Measurements from ENCODE around the gene PLSCR1. TPM values are rescaled to one million over a fixed set of nuclear protein-coding genes. Genes with fewer than 3 reads are reported as not detected.

PLSCR1 gene
- total and polyA plus RNA-seq, 10 donors = 42.4 to 267 (median 179) TPM

- peaks cover 0 to 26% (median 9%) of the 10 kb centered on the region in 6 donors for H3K4me1 ChIP-seq
- H3K9me3 ChIP-seq = no peaks in the 10 kb centered on the region
- no peaks in the 10 kb centered on the region for H3K27me3 ChIP-seq (replicated peaks in 1 of 7)
- WGBS, 5 donors = 63 to 84% (median 71%) methylated on average over 3 of the region's 3 CpGs
- no peak overlapping the region for H3K27ac ChIP-seq
- DNase-seq = no peak
- no peaks in the 10 kb centered on the region for H3K36me3 ChIP-seq
- intact Hi-C loops (cut with DNase I; ENCODE audit: low total_unique reads) = no loop called here
- no peak overlapping the region for H3K4me3 ChIP-seq
- TF ChIP-seq CTCF (IDR thresholded peaks at IDR 0.05 in 8 of 11, conservative IDR thresholded peaks at IDR 0.05 in 3 of 11) = no peak
- no peak for TF ChIP-seq POLR2AphosphoS5 (IDR thresholded peaks at IDR 0.05)
- no peak for TF ChIP-seq POLR2A (IDR thresholded peaks at IDR 0.05)
These were observed 39.8 kb downstream of the PLSCR1 start for GRCh38 chr3:146504498-146505197.

DNA sequence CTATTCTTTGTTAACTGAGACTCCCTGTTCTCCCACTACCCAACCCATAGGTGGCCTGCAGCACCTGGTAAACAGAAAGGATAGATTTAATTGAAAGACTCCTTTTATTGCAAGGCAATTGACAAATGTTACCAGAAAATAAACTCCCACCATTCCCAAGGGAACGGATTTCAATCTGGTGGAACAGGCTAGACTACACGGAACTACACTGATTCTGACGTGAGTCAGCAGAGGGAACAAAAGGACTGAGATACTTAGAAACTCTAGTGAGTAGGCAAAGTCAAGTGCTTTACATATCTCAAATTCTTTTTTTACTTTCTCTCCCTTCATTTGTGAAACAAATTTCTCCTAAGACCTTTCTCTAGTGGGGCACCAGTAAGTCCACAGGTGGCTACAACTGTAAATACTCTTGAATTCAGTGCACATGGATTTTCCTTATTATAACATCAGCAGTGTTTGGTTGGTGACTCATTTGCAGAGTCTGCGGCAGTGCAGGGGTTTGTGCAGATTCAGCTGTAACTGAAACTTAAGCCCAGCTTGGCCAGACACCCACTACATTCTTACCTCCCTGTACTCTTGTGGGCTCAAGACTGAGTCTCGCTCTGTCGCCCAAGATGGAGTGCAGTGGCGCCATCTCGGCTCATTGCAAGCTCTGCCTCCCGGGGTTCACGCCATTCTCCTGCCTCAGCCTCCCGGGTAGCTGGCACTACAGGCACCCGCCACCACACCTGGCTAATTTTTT lies 40.8 kb downstream of the PLSCR1 start:
- Histone ChIP-seq H3K4me3 (no peak overlapping the region), H3K27me3 (replicated peaks in 1 of 7) (no peaks in the 10 kb centered on the region), H3K36me3 (no peaks in the 10 kb centered on the region), H3K9me3 (no peaks in the 10 kb centered on the region), H3K27ac (no peak overlapping the region), H3K4me1 (peaks cover 0 to 26% (median 9%) of the 10 kb centered on the region in 6 donors)
- intact Hi-C loops (cut with DNase I; ENCODE audit: low total_unique reads) = no loop called here
- TF ChIP-seq CTCF (IDR thresholded peaks at IDR 0.05 in 8 of 11, conservative IDR thresholded peaks at IDR 0.05 in 3 of 11) = no peak
- TF ChIP-seq POLR2A (IDR thresholded peaks at IDR 0.05) = no peak
- TF ChIP-seq POLR2AphosphoS5 (IDR thresholded peaks at IDR 0.05) = peak in 2 of 3 donors; percentile 16 to 56
- 83 to 90% (median 86%) methylated on average over 12 of the region's 12 CpGs for WGBS, 5 donors
- no peak for DNase-seq

DNA sequence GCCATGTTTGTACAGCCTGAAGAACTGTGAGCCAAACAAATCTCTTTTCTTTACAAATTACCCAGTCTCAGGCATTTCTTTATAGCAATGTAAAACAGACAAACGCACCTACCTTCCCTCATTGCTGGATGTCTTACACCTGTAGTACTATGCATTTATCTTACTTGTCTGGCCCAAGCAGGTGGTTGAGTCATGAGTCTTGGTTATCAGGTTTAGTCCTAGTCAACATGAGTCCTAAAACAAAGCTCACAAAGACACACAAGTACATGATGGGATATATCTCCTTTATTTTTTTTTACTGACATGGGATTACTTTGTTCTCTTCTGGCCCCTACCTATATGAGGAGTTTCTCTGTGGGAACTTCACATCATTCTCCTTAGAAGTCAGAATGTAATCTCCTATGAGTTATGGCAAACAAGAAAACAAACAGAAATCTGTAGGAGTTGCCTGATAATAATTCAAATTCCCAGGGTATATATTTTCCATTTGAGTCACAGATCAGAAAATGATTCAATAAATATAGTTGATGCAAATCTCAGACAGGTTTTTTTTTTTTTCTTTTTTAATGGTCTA lies 41.4 kb downstream of the PLSCR1 start:
- TF ChIP-seq CTCF (IDR thresholded peaks at IDR 0.05 in 8 of 11, conservative IDR thresholded peaks at IDR 0.05 in 3 of 11) = no peak
- no peak for TF ChIP-seq POLR2AphosphoS5 (IDR thresholded peaks at IDR 0.05)
- no peak for TF ChIP-seq POLR2A (IDR thresholded peaks at IDR 0.05)
- no peak overlapping the region for H3K27ac ChIP-seq
- WGBS, 5 donors = 94 to 100% (median 96%) methylated on average over 1 of the region's 1 CpG
- H3K9me3 ChIP-seq = no peaks in the 10 kb centered on the region
- peaks cover 0 to 25% (median 9%) of the 10 kb centered on the region in 6 donors for H3K4me1 ChIP-seq
- no peaks in the 10 kb centered on the region for H3K36me3 ChIP-seq
- intact Hi-C loops (cut with DNase I; ENCODE audit: low total_unique reads) = no loop called here
- H3K4me3 ChIP-seq = no peak overlapping the region
- no peaks in the 10 kb centered on the region for H3K27me3 ChIP-seq (replicated peaks in 1 of 7)
- no peak for DNase-seq

- H3K4me1 ChIP-seq = peaks cover 0 to 13% (median 4%) of the 10 kb centered on the region in 6 donors
- H3K4me3 ChIP-seq = no peak overlapping the region
These were observed 42.7 kb downstream of the PLSCR1 start for GRCh38 chr3:146501752-146502151.

More at GRCh38 chr3:146501752-146502151, 42.7 kb downstream of the PLSCR1 start:
- intact Hi-C loops (cut with DNase I; ENCODE audit: low total_unique reads) = no loop called here
- no peak for TF ChIP-seq CTCF (IDR thresholded peaks at IDR 0.05 in 8 of 11, conservative IDR thresholded peaks at IDR 0.05 in 3 of 11)
- TF ChIP-seq POLR2AphosphoS5 (IDR thresholded peaks at IDR 0.05) = no peak
- TF ChIP-seq POLR2A (IDR thresholded peaks at IDR 0.05) = no peak
- Histone ChIP-seq H3K27me3 (replicated peaks in 1 of 7) (peaks cover 0 to 7% (median 0%) of the 10 kb centered on the region in 7 donors), H3K36me3 (no peaks in the 10 kb centered on the region), H3K9me3 (peaks cover 0 to 9% (median 3%) of the 10 kb centered on the region in 8 donors), H3K27ac (no peak overlapping the region)
- no peak for DNase-seq
